ENCODE measurements around the gene CT45A10.

The CT45A10 gene, protein sequence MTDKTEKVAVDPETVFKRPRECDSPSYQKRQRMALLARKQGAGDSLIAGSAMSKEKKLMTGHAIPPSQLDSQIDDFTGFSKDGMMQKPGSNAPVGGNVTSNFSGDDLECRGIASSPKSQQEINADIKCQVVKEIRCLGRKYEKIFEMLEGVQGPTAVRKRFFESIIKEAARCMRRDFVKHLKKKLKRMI

GRCh38 chrX:135893294-135893817 is at the start of gene CT45A10, which contains the start of gene SAGE1:
TSS of gene CT45A10 (minus strand) at chrX:135893444. CDS start at chrX:135885344, 8,100 bp downstream.
TSS of gene SAGE1 (plus strand) at chrX:135893716. CDS start at chrX:135896243, 2,527 bp downstream.
- H3K9me2 ChIP-seq (replicated peaks; ENCODE audit: insufficient read depth, low read length), result no peaks in the 10 kb centered on the region
- no peaks in the 10 kb centered on the region for H3K27me3 ChIP-seq (ENCODE audit: low read length)
- H2AFZ ChIP-seq (ENCODE audit: low read depth, low read length, severe bottlenecking), result no peak within 1 kb of the TSS
- TF ChIP-seq CTCF (IDR thresholded peaks at IDR 0.05; ENCODE audit: insufficient read depth, low read length, poor library complexity, severe bottlenecking) (no peak), EZH2phosphoT487 (conservative IDR thresholded peaks at IDR 0.05; ENCODE audit: low read length) (no peak)
- no peak within 1 kb of the TSS for H3K4me3 ChIP-seq (ENCODE audit: insufficient read depth, low read length, poor library complexity, severe bottlenecking)
- H3K9ac ChIP-seq (ENCODE audit: low read length), result no peak within 1 kb of the TSS
- H3K36me3 ChIP-seq (ENCODE audit: low read length), result no peaks in the 10 kb centered on the region
- no peaks in the 10 kb centered on the region for H3K79me2 ChIP-seq (ENCODE audit: insufficient read depth, low read length)
- no peak within 1 kb of the TSS for H3K27ac ChIP-seq (ENCODE audit: low read depth, low read length)
- H3K4me2 ChIP-seq (ENCODE audit: low read depth, low read length, poor library complexity, severe bottlenecking), result no peak within 1 kb of the TSS
- H3F3A ChIP-seq (ENCODE audit: insufficient read depth), result no peaks in the 10 kb centered on the region
- no peaks in the 10 kb centered on the region for H3K9me3 ChIP-seq (ENCODE audit: insufficient read depth, low read length)
- H4K20me1 ChIP-seq (ENCODE audit: low read depth, low read length), result no peaks in the 10 kb centered on the region

DNA sequence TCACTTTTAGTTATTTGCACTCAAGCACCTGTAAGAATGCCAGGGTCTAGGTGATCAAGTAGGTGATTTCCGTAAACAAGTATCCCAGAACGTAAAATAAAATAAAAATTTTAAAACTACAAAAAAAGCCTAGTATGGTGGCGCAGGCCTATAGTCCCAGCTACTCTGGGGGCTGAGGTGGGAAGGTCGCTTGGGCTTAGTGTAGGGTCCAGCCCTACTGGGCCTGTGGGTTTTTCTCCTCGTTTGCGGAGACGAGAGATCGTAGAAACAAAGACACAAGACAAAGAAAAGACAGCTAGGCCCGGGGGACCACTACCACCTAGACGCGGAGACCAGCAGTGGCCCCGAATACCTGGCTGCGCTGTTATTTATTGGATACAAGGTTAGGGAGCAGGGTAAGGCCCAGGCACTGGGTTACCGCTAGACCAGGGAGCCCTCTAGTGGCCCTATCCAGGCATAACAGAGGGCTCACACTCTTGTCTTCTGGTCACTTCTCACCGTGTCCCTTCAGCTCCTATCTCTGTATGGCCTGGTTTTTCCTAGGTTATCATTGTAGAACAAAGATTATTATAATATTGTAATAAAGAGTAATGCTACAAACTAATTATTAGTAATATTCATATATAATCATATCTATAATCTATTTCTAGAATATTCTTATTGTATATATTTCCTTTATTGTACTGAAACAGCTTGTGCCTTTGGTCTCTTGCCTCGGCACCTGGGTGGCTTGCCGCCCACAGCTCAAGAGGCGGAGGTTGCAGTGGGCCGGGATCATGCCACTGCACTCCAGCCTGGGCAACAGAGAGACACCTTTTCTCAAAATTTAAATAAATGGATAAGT is 38.6 kb upstream of the CT45A10 start:
- Histone ChIP-seq H3K9me3 (ENCODE audit: insufficient read depth, low read length) (no peaks in the 10 kb centered on the region), H2AFZ (ENCODE audit: low read depth, low read length, severe bottlenecking) (no peak overlapping the region), H3K79me2 (ENCODE audit: insufficient read depth, low read length) (no peaks in the 10 kb centered on the region), H3K36me3 (ENCODE audit: low read length) (no peaks in the 10 kb centered on the region), H3K27ac (ENCODE audit: low read depth, low read length) (no peak overlapping the region), H3K27me3 (ENCODE audit: low read length) (no peaks in the 10 kb centered on the region), H3K4me2 (ENCODE audit: low read depth, low read length, poor library complexity, severe bottlenecking) (no peak overlapping the region), H4K20me1 (ENCODE audit: low read depth, low read length) (no peaks in the 10 kb centered on the region), H3K9ac (ENCODE audit: low read length) (no peak overlapping the region), H3K4me3 (ENCODE audit: insufficient read depth, low read length, poor library complexity, severe bottlenecking) (no peak overlapping the region), H3K9me2 (replicated peaks; ENCODE audit: insufficient read depth, low read length) (no peaks in the 10 kb centered on the region), H3F3A (ENCODE audit: insufficient read depth) (no peaks in the 10 kb centered on the region)
- TF ChIP-seq EZH2phosphoT487 (conservative IDR thresholded peaks at IDR 0.05; ENCODE audit: low read length), result no peak
- TF ChIP-seq CTCF (IDR thresholded peaks at IDR 0.05; ENCODE audit: insufficient read depth, low read length, poor library complexity, severe bottlenecking), result peak; percentile 10

- no peak overlapping the region for H3K4me2 ChIP-seq (ENCODE audit: low read depth, low read length, poor library complexity, severe bottlenecking)
- no peak overlapping the region for H3K9ac ChIP-seq (ENCODE audit: low read length)
- no peak overlapping the region for H3K27ac ChIP-seq (ENCODE audit: low read depth, low read length)
- no peak overlapping the region for H2AFZ ChIP-seq (ENCODE audit: low read depth, low read length, severe bottlenecking)
- no peak overlapping the region for H3K4me3 ChIP-seq (ENCODE audit: insufficient read depth, low read length, poor library complexity, severe bottlenecking)
- H4K20me1 ChIP-seq (ENCODE audit: low read depth, low read length), result no peaks in the 10 kb centered on the region
- H3K9me3 ChIP-seq (ENCODE audit: insufficient read depth, low read length), result no peaks in the 10 kb centered on the region
- TF ChIP-seq CTCF (IDR thresholded peaks at IDR 0.05; ENCODE audit: insufficient read depth, low read length, poor library complexity, severe bottlenecking) (no peak), EZH2phosphoT487 (conservative IDR thresholded peaks at IDR 0.05; ENCODE audit: low read length) (no peak)
- no peaks in the 10 kb centered on the region for H3K27me3 ChIP-seq (ENCODE audit: low read length)
- H3K36me3 ChIP-seq (ENCODE audit: low read length), result no peaks in the 10 kb centered on the region
- no peaks in the 10 kb centered on the region for H3F3A ChIP-seq (ENCODE audit: insufficient read depth)
- H3K79me2 ChIP-seq (ENCODE audit: insufficient read depth, low read length), result no peaks in the 10 kb centered on the region
- H3K9me2 ChIP-seq (replicated peaks; ENCODE audit: insufficient read depth, low read length), result no peaks in the 10 kb centered on the region
Observed at GRCh38 chrX:135927897-135928296, 34.7 kb upstream of the CT45A10 start.
